PC-3 (cell line): Measurements from ENCODE around the gene RNF151.

ENCODE experiments used
- CTCF ChIP-seq: fragments of 300-600 bp; sonication (generic); conservative IDR thresholded peaks from 2 replicates; pipeline ENCODE4 v1.5.1; 2017; ENCODE audit warnings: antibody characterized with exemption, low read depth, mild to moderate bottlenecking, low read length
- EZH2 ChIP-seq: fragments of 300-600 bp; sonication (generic); IDR thresholded peaks from one replicate; pipeline ENCODE4 v1.6.1; 2017; ENCODE audit warnings: antibody characterized with exemption, mild to moderate bottlenecking, low read length; ENCODE audit not compliant: unreplicated experiment

GRCh38 chr16:1966460-1966859 is at the start of gene RNF151:
- TF ChIP-seq CTCF: no peak
- TF ChIP-seq EZH2: no peak
